ENCODE data around the gene SYNE3. TPM values are rescaled to one million over a fixed set of nuclear protein-coding genes. Genes with fewer than 3 reads are reported as not detected.

SYNE3 gene
- polyA plus RNA-seq, 3 donors, result 1.7 to 27.8 (median 24.5) TPM

- H3K27ac ChIP-seq (ENCODE audit: low read depth, low read length), result no peak overlapping the region
- 95 to 96% (median 96%) methylated on average over 5 of the region's 5 CpGs for WGBS, 3 donors
Measured at GRCh38 chr14:95543021-95543420, 26.6 kb upstream of the SYNE3 start.

DNA sequence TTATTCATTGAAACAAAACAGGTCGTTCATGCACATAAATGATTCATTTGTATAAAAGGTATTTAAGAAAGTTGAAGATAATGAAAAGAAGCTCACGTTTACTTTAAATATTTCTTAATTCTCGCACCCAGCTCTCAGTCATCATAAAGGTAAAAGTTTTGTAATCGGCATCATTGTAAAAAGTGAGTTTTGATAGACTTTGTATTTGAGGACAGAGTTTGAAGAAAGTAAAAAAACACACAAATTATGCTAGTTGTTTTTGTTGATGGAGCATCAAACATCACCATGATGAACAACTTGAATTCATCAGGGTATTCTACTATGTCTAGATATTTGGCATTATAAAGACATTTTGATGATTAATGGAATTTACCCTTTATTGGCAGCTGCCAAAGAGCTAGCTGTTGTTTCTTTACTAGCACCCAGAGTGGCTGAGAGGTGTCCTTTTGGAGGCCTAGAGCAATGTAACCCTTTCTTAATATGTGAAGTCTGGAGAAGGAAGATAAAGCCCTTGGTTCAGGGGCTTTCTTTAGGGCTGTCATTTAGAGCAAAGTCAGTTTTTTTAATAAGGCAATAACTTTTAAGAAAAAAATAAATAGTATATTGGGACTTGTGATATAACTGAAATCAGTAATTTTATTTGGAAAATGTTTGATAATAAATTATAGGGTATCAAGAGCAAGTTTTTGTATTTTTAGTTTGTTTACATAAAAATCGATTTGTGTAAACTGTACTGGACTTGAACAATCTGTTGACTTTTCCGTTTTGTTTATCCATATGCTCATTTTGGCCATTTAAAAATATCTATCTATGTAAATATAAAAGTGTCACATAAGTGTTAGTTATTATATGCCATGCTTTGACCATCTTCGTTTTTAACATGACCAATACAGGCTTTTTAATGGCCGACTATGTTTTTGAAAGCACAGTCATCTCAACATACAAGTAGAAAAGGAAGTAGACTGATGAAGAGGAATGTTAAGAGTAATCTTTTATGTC, 25.8 kb upstream of the SYNE3 start:
- no peak overlapping the region for H3K27ac ChIP-seq (ENCODE audit: low read depth, low read length)
- 66 to 92% (median 91%) methylated on average over 8 of the region's 8 CpGs for WGBS, 3 donors

GRCh38 chr14:95541346-95541745, 24.9 kb upstream of the SYNE3 start:
- 61 to 84% (median 74%) methylated on average over 4 of the region's 4 CpGs for WGBS, 3 donors

GRCh38 chr14:95540236-95540855, 23.9 kb upstream of the SYNE3 start:
- no peak overlapping the region for H3K27ac ChIP-seq (ENCODE audit: low read depth, low read length)
- WGBS, 3 donors, result 89 to 97% (median 95%) methylated on average over 6 of the region's 6 CpGs

More at GRCh38 chr14:95541346-95541745, 24.9 kb upstream of the SYNE3 start:
- H3K27ac ChIP-seq (ENCODE audit: low read depth, low read length), result no peak overlapping the region

DNA sequence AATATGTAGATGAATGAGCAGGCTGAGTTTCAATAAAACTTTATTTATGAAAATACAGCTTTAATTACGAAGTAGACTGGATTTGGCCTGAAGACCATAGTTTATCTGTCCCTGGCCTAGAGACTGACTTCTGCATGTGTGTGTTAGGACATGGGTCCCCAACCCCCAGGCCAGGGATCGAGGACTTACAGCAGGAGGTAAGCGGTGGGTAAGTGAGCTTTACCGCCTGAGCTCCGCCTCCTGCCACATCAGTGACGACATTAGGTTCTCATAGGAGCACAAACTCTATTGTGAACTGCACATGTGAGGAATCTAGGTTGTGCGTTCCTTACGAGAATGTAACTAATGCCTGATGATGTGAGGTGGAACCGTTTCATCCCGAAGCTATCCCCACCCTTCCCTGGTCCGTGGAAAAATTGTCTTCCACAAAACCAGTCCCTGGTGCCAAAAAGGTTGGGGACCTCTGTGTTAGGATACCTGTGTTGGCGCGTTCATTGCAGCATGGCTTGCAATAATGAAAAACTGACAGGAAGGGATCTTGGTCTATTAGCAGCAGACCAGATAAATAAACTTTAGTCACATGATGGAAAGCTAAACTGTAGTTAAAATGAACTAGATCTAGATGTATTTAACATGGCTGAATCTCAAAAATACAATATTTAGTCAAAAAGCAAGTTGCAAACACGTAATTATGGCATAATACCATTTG, 22.5 kb upstream of the SYNE3 start:
- 90 to 93% (median 92%) methylated on average over 14 of the region's 14 CpGs for WGBS, 3 donors
- H3K27ac ChIP-seq (ENCODE audit: low read depth, low read length), result no peak overlapping the region

DNA sequence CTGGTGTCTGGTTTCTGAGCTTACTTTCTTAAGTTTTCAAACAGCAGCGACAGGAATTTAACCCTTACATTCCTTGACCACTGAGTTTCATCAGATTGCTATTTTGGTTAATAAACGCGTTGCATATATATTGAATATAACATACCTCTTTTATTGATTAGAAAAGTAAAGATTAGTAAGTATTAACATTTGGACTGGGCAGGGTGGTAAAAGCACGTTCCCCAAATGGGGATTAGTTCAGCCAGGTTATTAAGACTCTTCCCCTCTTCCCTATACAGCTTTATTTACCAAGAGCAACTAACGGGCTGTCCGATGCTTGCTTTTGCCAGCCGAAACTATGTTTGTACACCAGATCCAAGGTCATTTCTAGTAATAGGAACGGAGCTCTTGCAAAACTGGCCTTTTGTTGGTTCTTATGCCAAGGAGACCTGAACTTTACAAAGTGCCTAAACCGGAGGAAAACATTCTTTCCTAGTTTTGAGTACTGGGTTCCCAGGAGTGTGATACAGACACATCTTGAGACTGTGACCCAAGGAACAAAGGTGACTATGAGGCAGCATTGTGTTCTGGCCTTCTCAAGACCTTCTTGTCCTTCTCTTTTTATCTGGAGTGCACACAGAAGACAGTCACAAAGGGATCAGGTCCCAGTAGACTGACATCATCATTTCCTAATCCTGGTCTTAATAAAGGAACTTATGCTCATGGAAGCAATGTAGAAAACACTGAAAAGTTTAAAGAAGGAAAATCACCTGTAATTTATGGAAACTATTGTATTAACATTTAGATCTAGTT, 21.0 kb upstream of the SYNE3 start:
- 20 to 63% (median 61%) methylated on average over 9 of the region's 9 CpGs for WGBS, 3 donors
- no peak overlapping the region for H3K27ac ChIP-seq (ENCODE audit: low read depth, low read length)

DNA sequence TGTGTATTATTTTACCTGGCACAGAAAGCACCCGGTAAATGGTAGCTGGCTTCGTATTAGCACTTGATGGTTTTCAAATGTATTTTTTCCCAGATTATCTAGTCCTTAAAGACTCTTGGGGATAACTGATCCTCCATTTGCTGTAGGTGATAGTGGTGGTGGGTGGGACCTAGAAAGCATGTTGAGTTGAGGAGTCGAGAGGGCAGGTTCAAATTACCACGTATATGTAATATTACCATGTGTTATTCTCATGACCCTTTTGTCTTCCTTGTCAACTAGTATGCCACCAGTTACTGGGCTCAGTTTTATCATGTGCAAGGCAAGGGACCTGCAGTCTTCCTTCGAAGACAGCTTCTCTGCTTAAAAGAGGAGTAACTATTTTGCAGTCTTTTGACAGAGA, 20.2 kb upstream of the SYNE3 start:
- 41 to 81% (median 66%) methylated on average over 5 of the region's 5 CpGs for WGBS, 3 donors
- H3K27ac ChIP-seq (ENCODE audit: low read depth, low read length), result no peak overlapping the region

DNA sequence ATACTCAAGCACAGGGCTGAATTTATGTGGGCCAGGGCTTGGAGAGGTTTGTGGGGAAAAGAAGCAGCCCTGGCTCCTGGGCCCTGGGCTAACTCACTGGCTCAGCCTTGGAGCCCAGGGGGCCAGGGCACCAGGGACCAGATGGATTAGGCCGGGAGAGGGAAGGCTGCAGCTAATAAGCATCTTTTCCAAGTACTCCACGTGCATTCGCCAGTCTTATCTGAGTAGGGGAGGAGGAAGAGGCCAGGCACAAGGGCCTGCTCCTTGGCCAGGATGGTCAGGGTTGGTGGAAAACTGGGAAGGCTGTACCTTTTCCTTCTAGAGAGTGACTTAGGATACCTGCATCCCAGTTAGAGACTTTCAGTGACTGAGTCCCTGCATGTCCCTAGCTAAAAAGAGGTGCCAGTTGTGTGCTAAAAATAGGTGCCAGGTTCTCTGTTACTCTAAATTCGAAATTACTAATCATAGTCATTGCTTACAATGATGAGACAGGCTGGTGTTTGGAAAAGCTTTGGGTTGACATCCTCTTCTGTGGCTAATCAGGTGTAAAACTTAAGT, 19.7 kb upstream of the SYNE3 start:
- WGBS, 3 donors, result 21 to 39% (median 30%) methylated on average over 4 of the region's 4 CpGs
- no peak overlapping the region for H3K27ac ChIP-seq (ENCODE audit: low read depth, low read length)

GRCh38 chr14:95535226-95536021, 19.0 kb upstream of the SYNE3 start:
- 1 to 2% (median 2%) methylated on average over 52 of the region's 52 CpGs for WGBS, 3 donors
- H3K27ac ChIP-seq (ENCODE audit: low read depth, low read length), result no peak overlapping the region

- WGBS, 3 donors, result 0% methylated on average over 93 to 97 of the region's 97 CpGs
- peak within 1 kb of the TSS; percentile 68 for H3K27ac ChIP-seq (ENCODE audit: low read depth, low read length)
Measured at GRCh38 chr14:95534299-95535225, 18.1 kb upstream of the SYNE3 start, which contains the start of gene GLRX5. Gene GLRX5, plus strand, starts transcription at chr14:95535050. Its CDS starts 40 bp downstream, at chr14:95535090.

DNA sequence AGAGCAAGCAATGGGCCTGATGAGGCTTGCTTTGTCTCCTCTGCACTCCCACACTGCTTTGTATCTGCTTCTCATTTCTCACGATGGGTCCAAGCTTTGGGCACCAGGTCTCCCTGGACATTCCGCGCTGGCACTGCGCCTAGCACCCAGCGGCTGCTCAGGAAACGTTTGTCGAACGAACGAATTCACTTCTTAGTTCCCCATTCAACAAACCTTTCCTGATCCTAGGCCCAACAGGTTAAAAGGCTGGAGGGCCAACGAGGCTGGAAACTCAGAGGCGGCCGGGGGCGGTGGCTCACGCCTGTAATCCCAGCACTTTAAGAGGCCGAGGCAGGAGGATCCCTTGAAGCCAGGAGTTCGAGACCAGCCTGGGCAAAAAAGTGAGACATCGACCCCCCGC, 17.4 kb upstream of the SYNE3 start:
- H3K27ac ChIP-seq (ENCODE audit: low read depth, low read length), result no peak overlapping the region
- 0 to 1% (median 1%) methylated on average over 18 of the region's 18 CpGs for WGBS, 3 donors

DNA sequence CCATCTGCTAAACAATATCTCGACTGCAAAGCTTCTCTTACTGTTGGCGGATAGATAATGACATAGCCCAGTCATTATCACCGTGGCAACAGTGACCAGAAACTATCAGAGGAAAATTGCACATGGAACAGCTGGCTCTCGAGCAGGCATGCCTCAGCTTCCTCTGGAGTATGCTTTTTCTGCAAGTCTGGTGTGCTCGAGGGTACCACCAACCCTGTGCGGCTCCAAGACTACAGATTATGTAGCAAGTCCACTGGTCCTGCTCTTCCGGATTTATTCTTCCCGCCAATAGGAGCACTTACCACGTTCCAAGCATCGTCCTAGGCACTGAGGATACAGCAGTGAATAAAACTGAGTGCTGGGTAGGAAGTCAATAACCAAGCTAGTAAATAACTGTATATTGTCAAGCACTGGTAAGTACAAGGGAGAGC, 17.0 kb upstream of the SYNE3 start:
- H3K27ac ChIP-seq (ENCODE audit: low read depth, low read length), result no peak overlapping the region
- 3 to 4% (median 4%) methylated on average over 10 of the region's 10 CpGs for WGBS, 3 donors

DNA sequence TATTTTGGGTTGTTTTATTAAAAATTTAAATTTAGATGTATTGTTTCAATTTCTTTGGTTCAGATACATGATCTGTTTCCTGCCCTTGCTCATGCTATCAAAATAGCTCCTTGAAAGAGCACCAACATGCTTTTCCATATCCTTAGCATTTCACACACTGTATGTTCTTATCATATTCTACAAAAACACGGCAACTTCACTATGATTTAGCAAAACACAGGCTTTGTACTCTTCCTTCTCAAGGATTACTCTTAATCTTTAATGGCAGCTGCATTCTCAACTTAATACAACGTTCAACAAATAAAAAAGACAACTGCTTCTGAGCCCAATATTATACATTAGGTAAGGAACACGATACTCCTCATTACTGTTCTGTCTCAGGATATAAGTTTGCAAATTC, 15.5 kb upstream of the SYNE3 start:
- 44 to 55% (median 52%) methylated on average over 3 of the region's 3 CpGs for WGBS, 3 donors
- no peak overlapping the region for H3K27ac ChIP-seq (ENCODE audit: low read depth, low read length)

GRCh38 chr14:95531473-95531872, 15.0 kb upstream of the SYNE3 start:
- no peak overlapping the region for H3K27ac ChIP-seq (ENCODE audit: low read depth, low read length)
- WGBS, 3 donors, result 30 to 42% (median 34%) methylated on average over 3 of the region's 3 CpGs

- WGBS, 3 donors, result 73 to 77% (median 73%) methylated on average over 13 of the region's 13 CpGs
- H3K27ac ChIP-seq (ENCODE audit: low read depth, low read length), result no peak overlapping the region
Measured at GRCh38 chr14:95530473-95531276, 14.2 kb upstream of the SYNE3 start.

Data from adipose tissue (tissue), 3 donors.